Measurements from ENCODE around the gene ERC1.

- TF ChIP-seq, protein P1, sequence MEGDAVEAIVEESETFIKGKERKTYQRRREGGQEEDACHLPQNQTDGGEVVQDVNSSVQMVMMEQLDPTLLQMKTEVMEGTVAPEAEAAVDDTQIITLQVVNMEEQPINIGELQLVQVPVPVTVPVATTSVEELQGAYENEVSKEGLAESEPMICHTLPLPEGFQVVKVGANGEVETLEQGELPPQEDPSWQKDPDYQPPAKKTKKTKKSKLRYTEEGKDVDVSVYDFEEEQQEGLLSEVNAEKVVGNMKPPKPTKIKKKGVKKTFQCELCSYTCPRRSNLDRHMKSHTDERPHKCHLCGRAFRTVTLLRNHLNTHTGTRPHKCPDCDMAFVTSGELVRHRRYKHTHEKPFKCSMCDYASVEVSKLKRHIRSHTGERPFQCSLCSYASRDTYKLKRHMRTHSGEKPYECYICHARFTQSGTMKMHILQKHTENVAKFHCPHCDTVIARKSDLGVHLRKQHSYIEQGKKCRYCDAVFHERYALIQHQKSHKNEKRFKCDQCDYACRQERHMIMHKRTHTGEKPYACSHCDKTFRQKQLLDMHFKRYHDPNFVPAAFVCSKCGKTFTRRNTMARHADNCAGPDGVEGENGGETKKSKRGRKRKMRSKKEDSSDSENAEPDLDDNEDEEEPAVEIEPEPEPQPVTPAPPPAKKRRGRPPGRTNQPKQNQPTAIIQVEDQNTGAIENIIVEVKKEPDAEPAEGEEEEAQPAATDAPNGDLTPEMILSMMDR (IDR thresholded peaks at IDR 0.05; ENCODE audit: low read depth, low read length, poor library complexity, severe bottlenecking), result no peak
- no peak for TF ChIP-seq EZH2phosphoT487 (IDR thresholded peaks at IDR 0.05; ENCODE audit: borderline replicate concordance, low read length)
Observed at GRCh38 chr12:955939-956338, 35.1 kb upstream of the ERC1 start.

Measured in DOHH2 (cell line).